HG03521 (cell line): ENCODE results near the gene CDCP1.
"Not testable (repeated sequence)": the region's sequence is repeated elsewhere in the genome, so short reads cannot be mapped to it uniquely, and the experiment has no call there.

Experiments used
- ATAC-seq: cut with Tn5 transposase; IDR thresholded peaks from one replicate; pipeline ENCODE4 v1.9.1; 2021; ENCODE audit warnings: mild to moderate bottlenecking, moderate library complexity; ENCODE audit not compliant: unreplicated experiment

CDCP1 gene

DNA sequence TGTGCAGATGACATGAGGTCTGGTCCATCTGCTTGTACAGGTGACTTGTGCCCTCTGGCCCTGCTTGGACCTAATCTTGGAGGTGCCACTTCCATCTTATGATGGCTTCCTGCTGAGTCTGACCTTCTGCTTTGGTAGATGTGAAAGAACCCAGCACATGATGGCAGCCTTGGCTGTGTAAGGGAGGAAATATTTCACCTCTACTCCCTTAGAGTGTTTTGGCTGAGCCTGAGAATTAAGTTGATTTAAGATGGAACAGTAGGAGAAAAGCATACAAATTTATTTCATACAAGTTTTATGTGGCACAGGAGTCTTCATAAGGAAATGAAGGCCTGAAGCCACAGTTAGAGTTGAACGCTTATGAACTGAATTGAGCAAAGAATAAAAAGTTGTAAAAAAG, 27.6 kb upstream of the CDCP1 start:
- no peak for ATAC-seq

GRCh38 chr3:45171283-45171682, 25.1 kb upstream of the CDCP1 start:
- ATAC-seq, result no peak

DNA sequence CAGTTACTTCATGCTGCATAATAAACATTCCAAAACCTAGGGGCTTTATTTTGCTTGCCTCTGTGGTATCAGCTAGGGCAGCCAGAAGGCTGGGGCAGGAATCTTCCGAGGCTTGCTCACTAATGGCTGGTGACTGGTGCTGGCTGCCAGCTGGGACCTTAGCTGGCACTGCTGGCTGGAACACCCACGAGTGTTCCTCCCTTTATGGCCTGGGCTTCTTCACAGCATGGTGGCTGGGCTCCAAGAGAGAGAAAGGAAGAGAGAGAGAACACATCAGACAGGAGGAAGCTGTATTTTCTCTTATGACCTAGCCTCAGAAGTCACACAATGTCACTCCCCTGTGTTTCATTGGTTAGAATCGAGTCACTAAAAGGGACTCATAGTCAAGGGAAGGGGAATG, 23.9 kb upstream of the CDCP1 start:
- no peak for ATAC-seq

DNA sequence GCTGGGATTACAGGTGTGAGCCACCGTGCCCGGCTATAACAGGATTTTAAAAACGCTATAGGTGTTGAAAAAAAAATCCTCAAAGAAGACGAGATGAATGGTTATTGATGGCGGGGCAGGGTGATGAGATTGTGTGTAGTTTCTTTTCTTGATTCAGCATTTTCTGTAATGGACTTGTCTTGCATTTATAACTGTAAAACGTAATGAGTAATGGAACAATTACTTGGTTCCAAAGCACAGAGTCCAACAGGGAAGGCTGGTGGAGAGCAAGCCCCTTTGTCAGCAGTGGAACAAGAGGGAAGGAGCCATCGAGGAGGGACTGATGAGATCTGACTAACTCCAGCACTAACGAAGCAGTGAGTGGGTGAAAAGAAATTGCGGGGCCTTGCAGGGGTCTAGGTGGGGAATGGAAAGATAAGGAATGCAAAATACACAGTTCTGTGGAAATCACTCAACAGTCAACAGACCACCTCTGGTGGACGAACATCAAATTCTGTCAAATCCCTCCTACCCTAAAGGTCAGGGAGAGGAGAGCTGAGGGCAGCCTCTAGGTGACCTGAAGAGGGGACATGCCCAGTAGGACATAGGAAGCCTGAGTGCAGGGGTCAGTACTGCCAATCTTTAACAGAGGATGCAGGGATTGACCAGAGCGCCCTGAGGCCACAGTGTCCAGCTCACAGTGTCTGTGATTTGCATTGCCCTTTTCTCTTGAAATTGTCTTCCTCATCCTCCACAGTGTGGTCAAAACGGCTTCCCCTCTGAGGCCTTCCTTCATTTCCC, 23.1 kb upstream of the CDCP1 start:
- no peak for ATAC-seq

- ATAC-seq, result no peak
Observed at GRCh38 chr3:45168451-45168850, 22.3 kb upstream of the CDCP1 start.

GRCh38 chr3:45167011-45167911, 21.1 kb upstream of the CDCP1 start:
- ATAC-seq, result peak; percentile 69

DNA sequence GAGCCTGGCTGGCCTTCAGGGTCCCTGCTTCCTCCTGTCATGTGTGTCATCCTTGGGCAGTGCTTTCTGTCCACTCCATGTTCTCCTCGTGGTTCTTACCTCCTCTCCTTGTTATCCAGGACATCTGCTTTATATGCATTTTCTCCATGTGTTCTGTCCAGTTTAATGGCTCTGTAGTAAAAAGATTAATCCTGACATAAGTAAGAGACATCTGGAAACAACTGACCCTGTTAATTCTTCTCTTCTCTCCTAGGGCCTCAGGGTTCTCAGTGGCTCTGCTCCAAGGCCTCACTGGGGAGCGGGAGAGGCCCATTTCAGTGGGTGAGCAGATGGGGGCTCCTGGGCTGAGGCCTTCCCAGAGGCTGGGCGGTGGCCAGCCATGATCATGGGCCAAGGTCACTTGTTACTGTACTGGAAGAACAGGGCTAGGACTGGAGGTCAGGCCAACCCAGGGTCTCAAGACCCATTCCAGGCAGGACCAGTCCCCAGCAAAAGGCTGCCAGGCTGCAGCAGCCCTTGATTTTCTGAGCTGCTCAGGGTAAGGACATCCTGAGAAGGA, 20.2 kb upstream of the CDCP1 start:
- no peak for ATAC-seq

- ATAC-seq, result no peak
Observed at GRCh38 chr3:45165497-45166283, 19.5 kb upstream of the CDCP1 start.

DNA sequence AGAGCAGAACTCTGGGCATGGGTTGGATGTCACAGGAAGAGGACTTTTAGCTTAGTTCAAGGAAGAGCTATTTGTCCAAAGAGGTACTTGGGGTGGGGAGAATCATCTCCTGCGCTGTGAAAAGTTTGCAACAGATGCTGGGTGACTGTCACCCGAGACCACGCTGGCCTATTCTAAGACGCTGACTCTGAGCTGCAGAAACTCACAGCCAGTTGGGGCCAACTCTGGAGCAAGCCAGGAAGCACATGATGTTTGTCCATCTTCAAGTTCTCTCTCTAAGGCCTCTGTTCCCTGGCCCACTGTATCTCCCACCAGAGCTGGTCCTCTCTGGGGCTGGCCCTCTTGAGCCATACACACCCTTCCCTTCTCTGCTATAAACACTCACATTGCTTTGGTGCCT, 17.9 kb upstream of the CDCP1 start:
- ATAC-seq, result no peak

DNA sequence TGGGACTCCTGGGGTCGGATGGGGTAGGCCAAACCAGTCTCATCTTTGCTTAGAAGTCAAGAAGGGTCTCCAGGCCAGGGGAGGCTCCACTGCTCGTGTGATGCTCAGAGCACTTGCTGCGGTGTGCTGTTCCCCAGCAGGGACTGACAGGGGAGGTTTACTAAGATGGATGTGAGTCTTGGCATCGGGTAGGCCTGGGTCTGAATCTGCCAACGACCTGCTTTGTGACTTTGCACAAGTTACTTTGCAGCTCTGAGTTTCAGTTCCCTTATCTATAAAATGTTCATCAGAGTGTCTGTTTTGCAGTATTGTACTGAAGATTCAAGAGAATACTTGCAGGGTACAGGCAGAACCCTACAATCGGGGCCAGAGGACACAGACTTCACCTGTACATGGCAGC, 17.3 kb upstream of the CDCP1 start:
- ATAC-seq, result no peak

- no peak for ATAC-seq
Observed at GRCh38 chr3:45154641-45155147, 8.5 kb upstream of the CDCP1 start.

- ATAC-seq, result no peak
Observed at GRCh38 chr3:45153658-45154437, 7.7 kb upstream of the CDCP1 start.

DNA sequence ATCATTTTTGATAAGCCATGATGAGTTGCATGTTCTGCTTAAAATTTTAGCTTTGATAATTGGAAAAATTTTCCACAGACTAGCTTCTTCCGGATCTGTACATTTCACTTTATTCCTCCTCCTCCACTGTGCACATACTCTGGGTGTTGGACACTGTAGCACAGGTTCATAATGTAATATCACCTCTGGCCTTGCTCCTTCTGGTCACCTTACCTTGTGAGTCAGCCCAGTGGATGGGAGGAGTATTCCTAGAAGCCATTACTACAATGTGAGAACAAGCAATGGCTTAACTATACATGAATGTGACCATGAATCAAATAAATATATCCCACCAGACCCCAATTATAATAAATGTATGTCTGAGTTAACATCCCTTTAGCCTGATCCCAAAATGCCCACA, 6.1 kb upstream of the CDCP1 start:
- no peak for ATAC-seq

- ATAC-seq, result no peak
Observed at GRCh38 chr3:45151100-45151499, 4.9 kb upstream of the CDCP1 start.

DNA sequence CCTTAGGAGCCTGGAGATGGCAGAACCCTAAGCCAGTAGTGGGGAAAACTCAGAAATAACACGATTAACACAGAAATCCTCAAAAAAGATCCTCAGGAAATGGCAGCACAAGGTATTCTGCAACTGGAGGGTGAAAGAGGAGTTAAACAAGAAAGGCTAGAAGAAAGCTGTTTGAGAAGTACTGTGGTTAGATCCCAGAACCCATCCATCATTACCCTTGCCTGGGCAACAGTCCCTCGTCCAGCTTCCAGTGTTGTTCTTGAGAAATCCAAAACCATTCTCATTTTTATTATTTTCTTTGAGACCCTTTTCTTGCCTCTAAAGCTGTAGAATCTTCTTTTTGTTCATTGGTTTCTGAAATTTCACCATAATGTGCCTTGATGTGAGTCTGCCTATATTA, 2.7 kb upstream of the CDCP1 start:
- ATAC-seq, result no peak

DNA sequence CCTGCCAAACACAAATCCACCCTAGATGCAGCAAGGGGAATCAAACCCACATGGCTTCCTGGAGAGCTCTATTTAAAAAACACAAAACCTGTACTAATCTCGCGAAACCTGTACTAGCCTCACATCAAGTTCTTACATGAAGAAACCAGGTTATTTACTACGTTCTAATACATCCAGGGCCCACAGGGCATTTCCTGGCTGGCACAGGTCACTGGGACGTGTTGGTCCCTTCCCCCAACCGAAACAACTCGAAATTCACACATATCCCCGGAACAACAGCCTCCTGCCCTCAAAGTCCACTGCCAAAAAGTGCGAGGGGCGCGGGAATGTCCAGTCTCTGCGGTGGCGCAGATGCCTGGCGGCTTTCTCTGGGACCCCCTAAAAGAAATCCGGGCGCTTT, 955 bp downstream of the CDCP1 start:
- no peak for ATAC-seq

- no peak for ATAC-seq
Observed at GRCh38 chr3:45143673-45144671, 2.2 kb downstream of the CDCP1 start.

DNA sequence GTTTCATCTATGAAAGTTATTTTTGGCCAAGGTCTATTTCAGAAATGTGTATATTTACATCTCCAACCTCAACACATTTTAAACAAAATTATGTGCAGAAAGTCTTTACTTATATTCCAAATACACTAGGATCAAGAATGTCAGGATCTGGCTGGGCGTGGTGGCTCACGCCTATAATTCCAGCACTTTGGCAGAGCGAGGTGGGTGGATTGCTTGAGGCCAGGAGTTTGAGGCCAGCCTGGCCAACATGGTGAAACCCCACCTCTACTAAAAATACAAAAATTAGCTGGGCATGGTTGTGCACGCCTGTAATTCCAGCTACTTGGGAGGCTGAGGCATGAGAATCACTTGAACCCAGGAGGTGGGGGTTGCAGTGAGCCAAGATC, 5.4 kb downstream of the CDCP1 start:
- ATAC-seq, result not testable (repeated sequence)
